ENCODE measurements around the gene NTRK2. TPM values are rescaled to one million over a fixed set of nuclear protein-coding genes. Genes with fewer than 3 reads are reported as not detected.

NTRK2 gene
- total RNA-seq, 6 donors from 2014 or later, result 0.30 to 16.8 (median 2.6) TPM

- Histone ChIP-seq H3K4me3 (no peak overlapping the region), H3K27me3 (no peaks in the 10 kb centered on the region), H3K9me3 (no peaks in the 10 kb centered on the region), H3K27ac (no peak overlapping the region), H3K4me1 (no peaks in the 10 kb centered on the region), H3K36me3 (no peaks in the 10 kb centered on the region)
- TF ChIP-seq CTCF (IDR thresholded peaks at IDR 0.05) (no peak), EP300 (IDR thresholded peaks at IDR 0.05) (no peak), POLR2A (IDR thresholded peaks at IDR 0.05) (no peak), POLR2AphosphoS5 (IDR thresholded peaks at IDR 0.05) (no peak)
- 78 to 84% methylated on average over 5 of the region's 5 CpGs for WGBS, 2 donors
- ATAC-seq (ENCODE audit: low FRiP score in 2 of 2) (no peak), DNase-seq (no peak)
Measured at GRCh38 chr9:84659313-84659712, 10.2 kb upstream of the NTRK2 start.

GRCh38 chr9:84659773-84660172, 9.8 kb upstream of the NTRK2 start:
- H3K4me1 ChIP-seq, result no peaks in the 10 kb centered on the region
- H3K27ac ChIP-seq, result no peak overlapping the region
- no peaks in the 10 kb centered on the region for H3K27me3 ChIP-seq
- TF ChIP-seq EP300 (IDR thresholded peaks at IDR 0.05) (no peak), POLR2AphosphoS5 (IDR thresholded peaks at IDR 0.05) (no peak), CTCF (IDR thresholded peaks at IDR 0.05) (no peak), POLR2A (IDR thresholded peaks at IDR 0.05) (no peak)
- DNase-seq, result no peak
- no peak overlapping the region for H3K4me3 ChIP-seq
- 68 to 80% methylated on average over 1 of the region's 1 CpG for WGBS, 2 donors
- ATAC-seq (ENCODE audit: low FRiP score in 2 of 2), result no peak
- H3K9me3 ChIP-seq, result no peaks in the 10 kb centered on the region
- no peaks in the 10 kb centered on the region for H3K36me3 ChIP-seq

GRCh38 chr9:84667571-84668195, 1.8 kb upstream of the NTRK2 start:
- peak overlapping the region in 3 of 4 donors; percentile 35 to 53 (median 53) for H3K4me3 ChIP-seq
- DNase-seq (no peak), ATAC-seq (ENCODE audit: low FRiP score in 2 of 2) (peak in 1 of 2 donors; percentile 52)
- WGBS, 2 donors, result 8 to 10% methylated on average over 17 to 27 of the region's 27 CpGs
- no peaks in the 10 kb centered on the region for H3K36me3 ChIP-seq
- peaks cover 0 to 12% (median 6%) of the 10 kb centered on the region in 4 donors for H3K27me3 ChIP-seq
- peaks cover 25 to 36% (median 31%) of the 10 kb centered on the region in 4 donors for H3K4me1 ChIP-seq
- TF ChIP-seq EP300 (IDR thresholded peaks at IDR 0.05), result no peak
- no peak for TF ChIP-seq POLR2A (IDR thresholded peaks at IDR 0.05)
- peak in 2 of 6 experiments; percentile 30 to 32 for TF ChIP-seq CTCF (IDR thresholded peaks at IDR 0.05)
- H3K27ac ChIP-seq, result no peak overlapping the region
- H3K9me3 ChIP-seq, result no peaks in the 10 kb centered on the region

- WGBS, 2 donors, result 0 to 1% methylated on average over 55 to 67 of the region's 76 CpGs
- peak; percentile 39 to 93 for DNase-seq
Measured at GRCh38 chr9:84668196-84669012, 1.1 kb upstream of the NTRK2 start.

More at GRCh38 chr9:84668196-84669012, 1.1 kb upstream of the NTRK2 start:
- ATAC-seq (ENCODE audit: low FRiP score in 2 of 2), result peak; percentile 84 to 89
- peak overlapping the region in 1 of 4 donors; percentile 80 for H3K27ac ChIP-seq
- peak overlapping the region; percentile 12 to 53 (median 44) for H3K4me3 ChIP-seq
- peaks cover 0 to 12% (median 6%) of the 10 kb centered on the region in 4 donors for H3K27me3 ChIP-seq
- TF ChIP-seq POLR2AphosphoS5 (IDR thresholded peaks at IDR 0.05), result no peak
- TF ChIP-seq EP300 (IDR thresholded peaks at IDR 0.05), result no peak
- peak; percentile 37 to 62 (median 52) for TF ChIP-seq CTCF (IDR thresholded peaks at IDR 0.05)
- no peak for TF ChIP-seq POLR2A (IDR thresholded peaks at IDR 0.05)
- no peaks in the 10 kb centered on the region for H3K36me3 ChIP-seq
- peaks cover 25 to 36% (median 31%) of the 10 kb centered on the region in 4 donors for H3K4me1 ChIP-seq
- H3K9me3 ChIP-seq, result no peaks in the 10 kb centered on the region

All from upper lobe of left lung (tissue), 6 donors.